WTC11 (cell line): ENCODE measurements around the gene ENO3. TPM values are rescaled to one million over a fixed set of nuclear protein-coding genes. Genes with fewer than 3 reads are reported as not detected.
A peak's percentile ranks its signal among the peaks of the same experiment; 100 is the strongest.
"Not testable (repeated sequence)": the region's sequence is repeated elsewhere in the genome, so short reads cannot be mapped to it uniquely, and the experiment has no call there.

Source experiments
- ATAC-seq: fragments of 200-7000 bp; cut with Tn5 transposase; 2 replicates; pipeline ENCODE4 v1.10.0; 2021; ENCODE audit warnings: mild to moderate bottlenecking, moderate library complexity
- CTCF ChIA-PET: fragments of 300-600 bp; sonication (Branson Sonifier 250); formaldehyde crosslinking; loops from one replicate; lab custom pipeline; 2021; ENCODE audit warnings: antibody characterized with exemption; lab: Charles Lee
- POLR2A ChIA-PET: fragments of 350-600 bp; sonication (Branson Sonifier 250); formaldehyde crosslinking; loops from one replicate; lab custom pipeline; 2021; ENCODE audit warnings: antibody characterized with exemption; lab: Charles Lee
- DNase-seq: peaks from one replicate; pipeline ENCODE4 v3.0.0; 2021; ENCODE audit warnings: low spot score
- H3K27ac Mint-ChIP-seq: 2 replicates; pipeline ENCODE4 v1.8.0; 2021; ENCODE audit warnings: mixed read lengths
- H3K27me3 Mint-ChIP-seq: 2 replicates; pipeline ENCODE4 v1.8.0; 2021; ENCODE audit warnings: low read depth, mild to moderate bottlenecking, moderate library complexity, mixed read lengths
- H3K36me3 Mint-ChIP-seq: 2 replicates; pipeline ENCODE4 v1.8.0; 2021; ENCODE audit warnings: mixed read lengths
- H3K4me1 Mint-ChIP-seq: 2 replicates; pipeline ENCODE4 v1.8.0; 2022; ENCODE audit warnings: mixed read lengths
- H3K4me3 Mint-ChIP-seq: 2 replicates; pipeline ENCODE4 v1.8.0; 2021; ENCODE audit warnings: mild to moderate bottlenecking, moderate library complexity, mixed read lengths
- H3K9me3 Mint-ChIP-seq: 2 replicates; pipeline ENCODE4 v1.8.0; 2021; ENCODE audit warnings: mixed read lengths
- ESRRA ChIP-seq: sonication (generic); formaldehyde crosslinking; IDR thresholded peaks from 2 replicates; pipeline ENCODE4 v1.8.1; 2022; ENCODE audit warnings: mild to moderate bottlenecking, missing genetic modification reagents, borderline replicate concordance
- GRHL2 ChIP-seq: fragments of 250-450 bp; sonication (Bioruptor Pico); IDR thresholded peaks from 2 replicates; pipeline ENCODE4 v1.8.0; 2022; ENCODE audit warnings: mild to moderate bottlenecking, moderate library complexity; ENCODE audit not compliant: insufficient replicate concordance, severe bottlenecking
- HMGA2 ChIP-seq: fragments of 250-450 bp; sonication (Bioruptor Pico); IDR thresholded peaks from 2 replicates; pipeline ENCODE4 v1.4.0; 2021; ENCODE audit warnings: mild to moderate bottlenecking, moderate library complexity
- JUN ChIP-seq: sonication (generic); formaldehyde crosslinking; IDR thresholded peaks from 2 replicates; pipeline ENCODE4 v1.8.0; 2023; ENCODE audit warnings: mild to moderate bottlenecking, missing genetic modification reagents
- MYBL2 ChIP-seq: sonication (generic); formaldehyde crosslinking; IDR thresholded peaks from 2 replicates; pipeline ENCODE4 v1.8.1; 2023; ENCODE audit warnings: mild to moderate bottlenecking, moderate library complexity, missing genetic modification reagents
- NFE2L1 ChIP-seq: sonication (generic); formaldehyde crosslinking; IDR thresholded peaks from 2 replicates; pipeline ENCODE4 v1.8.1; 2023; ENCODE audit warnings: missing genetic modification reagents
- NR1H2 ChIP-seq: sonication (generic); formaldehyde crosslinking; IDR thresholded peaks from 2 replicates; pipeline ENCODE4 v1.9.0; 2021; ENCODE audit warnings: mild to moderate bottlenecking, moderate library complexity, missing genetic modification reagents
- RELA ChIP-seq: sonication (generic); formaldehyde crosslinking; IDR thresholded peaks from 2 replicates; pipeline ENCODE4 v1.8.1; 2022; ENCODE audit warnings: missing genetic modification reagents, mild to moderate bottlenecking, borderline replicate concordance
- SMAD4 ChIP-seq: sonication (generic); formaldehyde crosslinking; IDR thresholded peaks from 2 replicates; pipeline ENCODE4 v1.8.0; 2022; ENCODE audit warnings: mild to moderate bottlenecking, missing genetic modification reagents
- SOX15 ChIP-seq: fragments of 250-450 bp; sonication (Bioruptor Pico); IDR thresholded peaks from 2 replicates; pipeline ENCODE4 v1.9.0; 2021; ENCODE audit warnings: mild to moderate bottlenecking
- TEAD4 ChIP-seq: sonication (generic); formaldehyde crosslinking; IDR thresholded peaks from 2 replicates; pipeline ENCODE4 v1.8.0; 2022; ENCODE audit warnings: mild to moderate bottlenecking, missing genetic modification reagents
- ZNF219 ChIP-seq: sonication (generic); formaldehyde crosslinking; IDR thresholded peaks from 2 replicates; pipeline ENCODE4 v1.8.0; 2023; ENCODE audit warnings: missing genetic modification reagents, mild to moderate bottlenecking, borderline replicate concordance
- ZNF232 ChIP-seq: sonication (generic); formaldehyde crosslinking; IDR thresholded peaks from 2 replicates; pipeline ENCODE4 v1.8.0; 2022; ENCODE audit warnings: mild to moderate bottlenecking, missing genetic modification reagents
- ZNF263 ChIP-seq: sonication (generic); formaldehyde crosslinking; IDR thresholded peaks from 2 replicates; pipeline ENCODE4 v1.8.1; 2022; ENCODE audit warnings: low read depth, mild to moderate bottlenecking, moderate library complexity, missing genetic modification reagents
- ZNF671 ChIP-seq: fragments of 250-450 bp; sonication (Bioruptor Pico); IDR thresholded peaks from 2 replicates; pipeline ENCODE4 v1.8.0; 2021; ENCODE audit warnings: mild to moderate bottlenecking
- total RNA-seq: library from RNA; stranded (reverse); gene quantifications from 3 replicates; pipeline ENCODE4 v1.2.3, GENCODE V29; 2021
- TF ChIP-seq, protein P1 (sequence below): sonication (generic); formaldehyde crosslinking; IDR thresholded peaks from 2 replicates; pipeline ENCODE4 v1.8.0; 2022; ENCODE audit warnings: mild to moderate bottlenecking, missing genetic modification reagents
- TF ChIP-seq, protein P2 (sequence below): fragments of 200-600 bp; IDR thresholded peaks from 2 replicates; pipeline ENCODE4 v1.8.0; 2022; ENCODE audit warnings: antibody characterized with exemption
- TF ChIP-seq, protein P3 (sequence below): fragments of 250-450 bp; sonication (Bioruptor Pico); IDR thresholded peaks from 2 replicates; pipeline ENCODE4 v1.9.0; 2021; ENCODE audit warnings: moderate library complexity, mild to moderate bottlenecking, inconsistent platforms, borderline replicate concordance
- TF ChIP-seq, protein P4 (sequence below): sonication (generic); formaldehyde crosslinking; IDR thresholded peaks from 2 replicates; pipeline ENCODE4 v1.8.0; 2022; ENCODE audit warnings: mild to moderate bottlenecking, missing genetic modification reagents
- TF ChIP-seq, protein P5 (sequence below): sonication (generic); formaldehyde crosslinking; IDR thresholded peaks from 2 replicates; pipeline ENCODE4 v1.8.1; 2023; ENCODE audit warnings: mild to moderate bottlenecking, missing genetic modification reagents, moderate library complexity

ENO3 gene
- total RNA-seq, 1 experiment from 2014 or later, result 30.9 TPM

DNA sequence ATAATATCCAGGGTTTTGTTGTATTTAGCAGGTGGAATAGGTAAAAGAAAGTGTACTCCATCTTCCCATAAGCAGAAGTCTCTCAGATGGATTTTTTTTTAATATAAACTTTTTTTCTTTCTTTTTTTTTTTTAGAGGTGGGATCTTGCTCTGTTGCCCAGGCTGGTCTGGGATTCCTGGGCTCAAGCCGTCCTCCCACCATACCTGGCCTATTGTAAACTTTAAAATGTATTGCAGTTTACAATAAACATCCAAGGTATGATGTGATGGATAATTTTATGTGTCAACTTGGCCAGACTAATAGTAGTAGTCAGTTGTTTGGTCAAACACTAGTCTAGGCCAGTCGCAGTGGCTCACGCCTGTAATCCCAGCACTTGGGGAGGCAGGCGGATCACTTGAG lies 29.6 kb upstream of the ENO3 start:
- Mint-ChIP-seq H3K36me3 (no peaks in the 10 kb centered on the region), H3K9me3 (no peaks in the 10 kb centered on the region), H3K4me3 (no peak overlapping the region), H3K27me3 (no peaks in the 10 kb centered on the region; the same call in 1 of the 2 replicates), H3K4me1 (peaks cover 7% of the 10 kb centered on the region), H3K27ac (no peak overlapping the region)
- ATAC-seq (no peak), DNase-seq (no peak)
- ChIA-PET CTCF (interaction anchor here (5.0 kb wide), 1 partner anchor 12 kb away, joined by 36 read pairs; no protein-coding TSS in a partner anchor), POLR2A (no interaction called here)
- TF ChIP-seq SOX15 (CRISPR knock-in tag) (no peak), ZNF671 (CRISPR knock-in tag) (no peak), ZNF232 (CRISPR knock-in tag) (no peak), ZNF263 (CRISPR knock-in tag) (no peak), NFE2L1 (CRISPR knock-in tag) (no peak)
- TF ChIP-seq, protein P1, sequence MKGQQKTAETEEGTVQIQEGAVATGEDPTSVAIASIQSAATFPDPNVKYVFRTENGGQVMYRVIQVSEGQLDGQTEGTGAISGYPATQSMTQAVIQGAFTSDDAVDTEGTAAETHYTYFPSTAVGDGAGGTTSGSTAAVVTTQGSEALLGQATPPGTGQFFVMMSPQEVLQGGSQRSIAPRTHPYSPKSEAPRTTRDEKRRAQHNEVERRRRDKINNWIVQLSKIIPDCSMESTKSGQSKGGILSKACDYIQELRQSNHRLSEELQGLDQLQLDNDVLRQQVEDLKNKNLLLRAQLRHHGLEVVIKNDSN, result no peak
- TF ChIP-seq, protein P2, sequence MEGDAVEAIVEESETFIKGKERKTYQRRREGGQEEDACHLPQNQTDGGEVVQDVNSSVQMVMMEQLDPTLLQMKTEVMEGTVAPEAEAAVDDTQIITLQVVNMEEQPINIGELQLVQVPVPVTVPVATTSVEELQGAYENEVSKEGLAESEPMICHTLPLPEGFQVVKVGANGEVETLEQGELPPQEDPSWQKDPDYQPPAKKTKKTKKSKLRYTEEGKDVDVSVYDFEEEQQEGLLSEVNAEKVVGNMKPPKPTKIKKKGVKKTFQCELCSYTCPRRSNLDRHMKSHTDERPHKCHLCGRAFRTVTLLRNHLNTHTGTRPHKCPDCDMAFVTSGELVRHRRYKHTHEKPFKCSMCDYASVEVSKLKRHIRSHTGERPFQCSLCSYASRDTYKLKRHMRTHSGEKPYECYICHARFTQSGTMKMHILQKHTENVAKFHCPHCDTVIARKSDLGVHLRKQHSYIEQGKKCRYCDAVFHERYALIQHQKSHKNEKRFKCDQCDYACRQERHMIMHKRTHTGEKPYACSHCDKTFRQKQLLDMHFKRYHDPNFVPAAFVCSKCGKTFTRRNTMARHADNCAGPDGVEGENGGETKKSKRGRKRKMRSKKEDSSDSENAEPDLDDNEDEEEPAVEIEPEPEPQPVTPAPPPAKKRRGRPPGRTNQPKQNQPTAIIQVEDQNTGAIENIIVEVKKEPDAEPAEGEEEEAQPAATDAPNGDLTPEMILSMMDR, result no peak

DNA sequence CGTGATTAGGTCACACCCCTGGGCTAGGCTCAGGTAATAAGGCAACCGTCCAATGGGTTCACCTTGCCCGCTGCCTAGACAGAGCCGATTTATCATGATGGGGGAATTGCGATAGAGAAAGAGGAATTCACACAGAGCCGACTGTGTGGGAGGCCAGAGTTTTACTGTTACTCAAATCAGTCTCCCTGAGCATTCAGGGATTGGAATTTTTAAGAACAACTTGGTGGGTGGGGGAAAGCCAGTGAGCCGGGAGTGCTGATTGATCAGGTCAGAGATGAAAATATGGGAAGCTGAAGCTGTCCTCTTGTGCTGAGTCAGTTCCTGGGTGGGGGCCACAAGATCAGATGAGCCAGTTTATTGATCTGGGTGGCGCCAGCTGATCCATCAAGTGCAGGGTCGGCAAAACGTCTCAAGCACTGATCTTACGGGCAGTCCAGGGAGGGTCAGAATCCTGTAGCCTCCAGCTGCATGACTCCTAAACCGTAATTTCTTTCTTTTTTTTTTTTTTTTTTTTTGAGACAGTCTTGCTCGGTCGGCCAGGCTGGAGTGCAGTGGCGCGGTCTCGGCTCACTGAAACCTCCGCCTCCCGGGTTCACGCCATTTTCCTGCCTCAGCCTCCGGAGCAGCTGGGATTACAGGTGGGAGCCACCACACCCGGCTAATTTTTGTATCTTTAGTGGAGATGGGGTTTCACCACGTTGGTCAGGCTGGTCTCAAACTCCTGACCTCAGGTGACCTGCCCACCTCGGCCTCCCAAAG lies 24.2 kb upstream of the ENO3 start:
- not testable (repeated sequence) for ATAC-seq, H3K4me3 Mint-ChIP-seq, DNase-seq, H3K36me3 Mint-ChIP-seq, H3K27me3 Mint-ChIP-seq, H3K9me3 Mint-ChIP-seq, H3K4me1 Mint-ChIP-seq
- CTCF ChIA-PET, result interaction anchor here (2.3 kb wide), 1 partner anchor 18 kb away, joined by 11 read pairs; no protein-coding TSS in a partner anchor
- peak overlapping the region; percentile 11; the same call in 1 of the 2 replicates for H3K27ac Mint-ChIP-seq
- POLR2A ChIA-PET, result interaction anchor here (0.6 to 1.3 kb wide), 2 partner anchors 27 to 41 kb away, joined by 3 to 12 read pairs; partner anchors contain the start of gene C17orf107

DNA sequence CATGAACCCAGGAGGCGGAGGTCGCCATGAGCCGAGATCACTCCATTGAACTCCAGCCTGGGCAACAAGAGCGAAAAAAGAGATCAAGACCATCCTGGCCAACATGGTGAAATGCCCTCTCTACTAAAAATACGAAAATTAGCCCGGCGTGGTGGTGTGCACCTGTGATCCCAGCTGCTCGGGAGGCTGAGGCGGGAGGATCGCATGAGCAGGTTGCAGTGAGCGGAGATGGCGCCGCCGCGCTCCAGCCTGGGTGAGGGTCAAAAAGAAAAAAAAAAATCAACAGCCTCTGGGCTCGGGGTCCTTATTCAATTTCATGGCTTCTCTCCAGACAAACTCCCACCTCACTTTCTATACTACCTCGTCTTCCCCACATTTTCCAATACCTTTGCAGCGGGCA lies 22.0 kb upstream of the ENO3 start:
- DNase-seq (no peak), ATAC-seq (no peak)
- ChIA-PET CTCF (interaction anchor here (0.5 kb wide), 1 partner anchor 20 kb away, joined by 4 read pairs; no protein-coding TSS in a partner anchor), POLR2A (no interaction called here)
- Mint-ChIP-seq H3K36me3 (0 out of 2 replicates have a peak, but pooled peaks cover 5% of the 10 kb centered on the region), H3K4me3 (no peak overlapping the region), H3K27ac (no peak overlapping the region), H3K9me3 (no peaks in the 10 kb centered on the region), H3K27me3 (no peaks in the 10 kb centered on the region), H3K4me1 (peaks cover under 1% of the 10 kb centered on the region)
- TF ChIP-seq, protein P3, sequence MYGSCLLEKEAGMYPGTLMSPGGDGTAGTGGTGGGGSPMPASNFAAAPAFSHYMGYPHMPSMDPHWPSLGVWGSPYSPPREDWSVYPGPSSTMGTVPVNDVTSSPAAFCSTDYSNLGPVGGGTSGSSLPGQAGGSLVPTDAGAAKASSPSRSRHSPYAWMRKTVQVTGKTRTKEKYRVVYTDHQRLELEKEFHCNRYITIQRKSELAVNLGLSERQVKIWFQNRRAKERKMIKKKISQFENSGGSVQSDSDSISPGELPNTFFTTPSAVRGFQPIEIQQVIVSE, result no peak
- no peak for TF ChIP-seq HMGA2 (CRISPR knock-in tag)
- no peak for TF ChIP-seq JUN
- no peak for TF ChIP-seq SMAD4
- no peak for TF ChIP-seq RELA (CRISPR knock-in tag)
- TF ChIP-seq MYBL2 (CRISPR knock-in tag), result no peak
- TF ChIP-seq GRHL2, result no peak

DNA sequence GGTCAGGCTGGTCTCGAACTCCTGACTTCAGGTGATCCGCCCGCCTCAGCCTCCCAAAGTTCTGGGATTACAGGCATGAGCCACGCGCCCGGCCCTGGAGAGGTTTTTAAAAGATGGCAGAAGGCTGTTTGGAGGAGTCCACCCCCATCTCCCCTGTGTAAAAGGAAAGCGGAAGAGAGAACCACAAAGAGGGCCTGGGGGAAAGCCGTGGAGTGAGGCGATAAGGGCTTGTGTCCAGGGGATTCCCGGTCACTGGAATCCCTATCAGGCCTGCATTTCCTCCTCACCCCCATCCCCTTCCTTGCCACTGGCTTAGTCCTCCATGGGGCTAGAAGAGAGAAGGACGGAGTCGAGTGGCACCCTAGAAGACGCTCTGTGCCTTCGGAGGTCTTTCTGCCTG lies 19.0 kb upstream of the ENO3 start, which contains the start of gene GP1BA:
GP1BA (plus strand) TSS at position 315 of the 400 bp plus-strand sequence. CDS start 328 bp downstream, outside the sequence.
- Mint-ChIP-seq H3K4me3 (no peak within 1 kb of the TSS), H3K4me1 (peaks cover 9% of the 10 kb centered on the region), H3K27ac (no peak within 1 kb of the TSS), H3K36me3 (0 out of 2 replicates have a peak, but pooled peaks cover 8% of the 10 kb centered on the region), H3K27me3 (no peaks in the 10 kb centered on the region), H3K9me3 (no peaks in the 10 kb centered on the region)
- DNase-seq (no peak), ATAC-seq (no peak)
- ChIA-PET POLR2A (interaction anchor here (1.0 kb wide), 2 partner anchors 8 to 22 kb away, joined by 3 to 4 read pairs; partner anchors contain the start of gene RNF167), CTCF (interaction anchor here (3.3 kb wide), 1 partner anchor 23 kb away, joined by 39 read pairs; no protein-coding TSS in a partner anchor)
- TF ChIP-seq, protein P4, sequence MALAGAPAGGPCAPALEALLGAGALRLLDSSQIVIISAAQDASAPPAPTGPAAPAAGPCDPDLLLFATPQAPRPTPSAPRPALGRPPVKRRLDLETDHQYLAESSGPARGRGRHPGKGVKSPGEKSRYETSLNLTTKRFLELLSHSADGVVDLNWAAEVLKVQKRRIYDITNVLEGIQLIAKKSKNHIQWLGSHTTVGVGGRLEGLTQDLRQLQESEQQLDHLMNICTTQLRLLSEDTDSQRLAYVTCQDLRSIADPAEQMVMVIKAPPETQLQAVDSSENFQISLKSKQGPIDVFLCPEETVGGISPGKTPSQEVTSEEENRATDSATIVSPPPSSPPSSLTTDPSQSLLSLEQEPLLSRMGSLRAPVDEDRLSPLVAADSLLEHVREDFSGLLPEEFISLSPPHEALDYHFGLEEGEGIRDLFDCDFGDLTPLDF (CRISPR knock-in tag), result no peak
- TF ChIP-seq ZNF232 (CRISPR knock-in tag), result no peak
- TF ChIP-seq, protein P5, sequence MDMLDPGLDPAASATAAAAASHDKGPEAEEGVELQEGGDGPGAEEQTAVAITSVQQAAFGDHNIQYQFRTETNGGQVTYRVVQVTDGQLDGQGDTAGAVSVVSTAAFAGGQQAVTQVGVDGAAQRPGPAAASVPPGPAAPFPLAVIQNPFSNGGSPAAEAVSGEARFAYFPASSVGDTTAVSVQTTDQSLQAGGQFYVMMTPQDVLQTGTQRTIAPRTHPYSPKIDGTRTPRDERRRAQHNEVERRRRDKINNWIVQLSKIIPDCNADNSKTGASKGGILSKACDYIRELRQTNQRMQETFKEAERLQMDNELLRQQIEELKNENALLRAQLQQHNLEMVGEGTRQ, result no peak
- TF ChIP-seq GRHL2, result no peak
- TF ChIP-seq TEAD4 (CRISPR knock-in tag), result no peak
- no peak for TF ChIP-seq ESRRA (CRISPR knock-in tag)
- no peak for TF ChIP-seq ZNF219 (CRISPR knock-in tag)
- no peak for TF ChIP-seq NR1H2 (CRISPR knock-in tag)
- TF ChIP-seq JUN, result no peak
